H9 (cell line): ENCODE results near the gene LYPD4. TPM values are rescaled to one million over a fixed set of nuclear protein-coding genes. Genes with fewer than 3 reads are reported as not detected.

Experiments used
- DNase-seq: peaks from one replicate; pipeline ENCODE4 v3.0.0-alpha.2; 2017
- H2AFZ ChIP-seq: one replicate; pipeline ENCODE4 v1.6.1; 2013; ENCODE audit warnings: mild to moderate bottlenecking, low read length, control low read depth, moderate library complexity
- H2AK5ac ChIP-seq: 2 replicates; pipeline ENCODE4 v1.6.1; 2013; ENCODE audit warnings: low read length, control low read depth, mixed read lengths; ENCODE audit not compliant: insufficient read length
- H2BK120ac ChIP-seq: one replicate; pipeline ENCODE4 v1.6.1; 2013; ENCODE audit warnings: low read depth, mild to moderate bottlenecking, low read length, control low read depth, inconsistent platforms; ENCODE audit not compliant: poor library complexity, severe bottlenecking
- H2BK12ac ChIP-seq: 2 replicates; pipeline ENCODE4 v1.6.1; 2013; ENCODE audit warnings: low read length, control low read depth, mixed read lengths, low read depth; ENCODE audit not compliant: insufficient read length
- H2BK15ac ChIP-seq: 2 replicates; pipeline ENCODE4 v1.6.1; 2013; ENCODE audit warnings: low read depth, low read length, control low read depth
- H2BK20ac ChIP-seq: one replicate; pipeline ENCODE4 v1.6.1; 2013; ENCODE audit warnings: low read depth, mild to moderate bottlenecking, low read length, control low read depth, inconsistent platforms; ENCODE audit not compliant: poor library complexity, severe bottlenecking
- H2BK5ac ChIP-seq: 2 replicates; pipeline ENCODE4 v1.6.1; 2013; ENCODE audit warnings: low read length, control low read depth, mixed read lengths; ENCODE audit not compliant: insufficient read length
- H3K14ac ChIP-seq: 2 replicates; pipeline ENCODE4 v1.6.1; 2013; ENCODE audit warnings: low read length, control low read depth; ENCODE audit not compliant: insufficient read depth
- H3K18ac ChIP-seq: 2 replicates; pipeline ENCODE4 v1.6.1; 2013; ENCODE audit warnings: low read depth, mild to moderate bottlenecking, mixed read lengths, low read length, control low read depth; ENCODE audit not compliant: insufficient read length
- H3K23ac ChIP-seq: 2 replicates; pipeline ENCODE4 v1.6.1; 2013; ENCODE audit warnings: low read length, control low read depth, mixed read lengths, low read depth; ENCODE audit not compliant: insufficient read length
- H3K23me2 ChIP-seq: 2 replicates; pipeline ENCODE4 v1.6.1; 2013; ENCODE audit warnings: low read depth, mild to moderate bottlenecking, mixed read lengths, low read length, control low read depth; ENCODE audit not compliant: insufficient read length, poor library complexity, severe bottlenecking
- H3K27ac ChIP-seq: 2 replicates; pipeline ENCODE4 v1.5.1; 2013; ENCODE audit warnings: low read length, control low read depth, mixed read lengths, low read depth; ENCODE audit not compliant: insufficient read length
- H3K27me3 ChIP-seq: 2 replicates; pipeline ENCODE4 v1.6.1; 2013; ENCODE audit warnings: low read length, control low read depth, inconsistent platforms; ENCODE audit not compliant: insufficient read depth
- H3K4ac ChIP-seq: 2 replicates; pipeline ENCODE4 v1.6.1; 2013; ENCODE audit warnings: low read depth, mild to moderate bottlenecking, control low read depth, inconsistent platforms, low read length, moderate library complexity
- H3K4me1 ChIP-seq: 2 replicates; pipeline ENCODE4 v1.6.1; 2013; ENCODE audit warnings: low read length, control low read depth, inconsistent platforms; ENCODE audit not compliant: insufficient read depth
- H3K4me2 ChIP-seq: 2 replicates; pipeline ENCODE4 v1.6.1; 2013; ENCODE audit warnings: low read length, control low read depth, mixed read lengths; ENCODE audit not compliant: insufficient read length, insufficient read depth
- H3K56ac ChIP-seq: 2 replicates; pipeline ENCODE4 v1.6.1; 2013; ENCODE audit warnings: low read depth, mild to moderate bottlenecking, mixed read lengths, low read length, control low read depth; ENCODE audit not compliant: insufficient read length
- H3K79me1 ChIP-seq: 2 replicates; pipeline ENCODE4 v1.6.1; 2013; ENCODE audit warnings: low read depth, mild to moderate bottlenecking, moderate library complexity, low read length, control low read depth, inconsistent platforms; ENCODE audit not compliant: insufficient read depth, poor library complexity, severe bottlenecking
- H3K79me2 ChIP-seq: 2 replicates; pipeline ENCODE4 v1.6.1; 2013; ENCODE audit warnings: low read length, control low read depth, inconsistent platforms; ENCODE audit not compliant: insufficient read depth
- H3K9ac ChIP-seq: 2 replicates; pipeline ENCODE4 v1.6.1; 2013; ENCODE audit warnings: low read length, control low read depth, mixed read lengths; ENCODE audit not compliant: insufficient read length; ENCODE audit errors: extremely low read depth
- H3K9me3 ChIP-seq: one replicate; pipeline ENCODE4 v1.6.1; 2013; ENCODE audit warnings: low read depth, low read length, inconsistent platforms; ENCODE audit not compliant: control insufficient read depth
- H3T11ph ChIP-seq: one replicate; pipeline ENCODE4 v1.6.1; 2013; ENCODE audit warnings: mild to moderate bottlenecking, low read length, control low read depth, inconsistent platforms
- H4K20me1 ChIP-seq: one replicate; pipeline ENCODE4 v1.6.1; 2013; ENCODE audit not compliant: control insufficient read depth, insufficient read length, insufficient read depth
- H4K5ac ChIP-seq: 2 replicates; pipeline ENCODE4 v1.6.1; 2013; ENCODE audit warnings: low read depth, mild to moderate bottlenecking, mixed read lengths, low read length, control low read depth; ENCODE audit not compliant: insufficient read length
- H4K8ac ChIP-seq: replicated peaks from 2 replicates; pipeline ENCODE4 v1.6.1; 2013; ENCODE audit warnings: low read length, control low read depth, mixed read lengths, low read depth; ENCODE audit not compliant: insufficient read length
- H4K91ac ChIP-seq: 2 replicates; pipeline ENCODE4 v1.6.1; 2013; ENCODE audit warnings: low read depth, mild to moderate bottlenecking, moderate library complexity, mixed read lengths, low read length, control low read depth; ENCODE audit not compliant: insufficient read length
- H3K27ac Mint-ChIP-seq, 3 experiments: 2 replicates in 2 of 3; 3 replicates in 1 of 3; pipeline ENCODE4 v1.8.0; 2020 to 2021; ENCODE audit warnings: mixed read lengths in 3 of 3, mild to moderate bottlenecking in 1 of 3, moderate library complexity in 1 of 3
- H3K27me3 Mint-ChIP-seq: 2 replicates; pipeline ENCODE4 v1.8.0; 2021; ENCODE audit warnings: low read depth, mild to moderate bottlenecking, moderate library complexity, mixed read lengths
- H3K36me3 Mint-ChIP-seq, 3 experiments: 2 replicates in 2 of 3; 3 replicates in 1 of 3; pipeline ENCODE4 v1.8.0; 2020 to 2021; ENCODE audit warnings: low read depth in 3 of 3, mixed read lengths in 3 of 3; ENCODE audit not compliant: insufficient read depth in 1 of 3
- H3K4me1 Mint-ChIP-seq, 2 experiments: 2 replicates each; pipeline ENCODE4 v1.8.0; 2020; ENCODE audit warnings: mixed read lengths in 2 of 2
- H3K4me3 Mint-ChIP-seq, 2 experiments: 2 replicates in 1 of 2; 3 replicates in 1 of 2; pipeline ENCODE4 v1.8.0; 2020 to 2021; ENCODE audit warnings: mild to moderate bottlenecking in 2 of 2, mixed read lengths in 2 of 2, moderate library complexity in 1 of 2
- H3K9me3 Mint-ChIP-seq, 2 experiments: 2 replicates in 1 of 2; 3 replicates in 1 of 2; pipeline ENCODE4 v1.8.0; 2020; ENCODE audit warnings: mild to moderate bottlenecking in 2 of 2, mixed read lengths in 2 of 2, moderate library complexity in 1 of 2
- CTCF ChIP-seq: fragments of 200-600 bp; sonication (generic); conservative IDR thresholded peaks from 3 replicates; pipeline ENCODE4 v1.8.0; 2021; ENCODE audit warnings: antibody characterized with exemption, mild to moderate bottlenecking
- WGBS: extraction: QIAGEN DNeasy Blood & Tissue Kit; methylation state at CpG from one replicate; pipeline ENCODE4 v1.1.7; 2013; ENCODE audit warnings: missing lambda C conversion rate, low lambda C conversion rate, mixed read lengths; ENCODE audit not compliant: insufficient read length; ENCODE audit errors: extremely low coverage; 5-methylcytosine and 5-hydroxymethylcytosine counted together
- total RNA-seq: library from RNA; stranded (reverse); gene quantifications from 2 replicates; pipeline ENCODE4 v1.2.1, GENCODE V29; 2021

Gene LYPD4
- total RNA-seq, 1 experiment from 2014 or later = not detected

GRCh38 chr19:41813911-41814310 is 30.6 kb downstream of the LYPD4 start:
- no peak overlapping the region for H2BK20ac ChIP-seq
- H2BK120ac ChIP-seq = no peak overlapping the region
- Mint-ChIP-seq H3K27ac (no peak overlapping the region), H3K4me1 (no peaks in the 10 kb centered on the region), H3K9me3 (peaks cover 16 to 92% of the 10 kb centered on the region in 2 experiments; a peak in 4 of 5 replicates), H3K36me3 (peaks cover 2 to 33% (median 5%) of the 10 kb centered on the region in 3 experiments; a peak in 4 of 7 replicates), H3K27me3 (peaks cover 5% of the 10 kb centered on the region; the same call in 1 of the 2 replicates), H3K4me3 (no peak overlapping the region)
- no peaks in the 10 kb centered on the region for H3K79me2 ChIP-seq
- H2BK5ac ChIP-seq = no peak overlapping the region
- H2BK15ac ChIP-seq = no peak overlapping the region
- H2BK12ac ChIP-seq = no peak overlapping the region
- no peaks in the 10 kb centered on the region for H3K9me3 ChIP-seq
- no peak overlapping the region for H3K56ac ChIP-seq
- H3K9ac ChIP-seq = no peak overlapping the region
- no peak overlapping the region for H3K4me2 ChIP-seq
- H3K18ac ChIP-seq = no peak overlapping the region
- DNase-seq = no peak
- H3K23me2 ChIP-seq = no peaks in the 10 kb centered on the region
- H3T11ph ChIP-seq = no peak overlapping the region
- no peak for TF ChIP-seq CTCF
- H3K79me1 ChIP-seq = no peaks in the 10 kb centered on the region
- no peaks in the 10 kb centered on the region for H3K4me1 ChIP-seq
- no peak overlapping the region for H2AFZ ChIP-seq
- H3K23ac ChIP-seq = no peak overlapping the region
- H2AK5ac ChIP-seq = no peak overlapping the region
- no peaks in the 10 kb centered on the region; the same call in 1 of the 2 replicates for H3K27me3 ChIP-seq
- no peak overlapping the region for H3K4ac ChIP-seq
- no peak overlapping the region for H3K14ac ChIP-seq
- H3K27ac ChIP-seq = no peak overlapping the region
- no peak overlapping the region for H4K5ac ChIP-seq
- no CpG with 5 or more reads among the region's 4 CpGs for WGBS
- no peak overlapping the region for H4K8ac ChIP-seq
- no peak overlapping the region for H4K91ac ChIP-seq
- H4K20me1 ChIP-seq = no peaks in the 10 kb centered on the region
